IMR-90 (cell line): ENCODE data around the gene ARL10. TPM values are rescaled to one million over a fixed set of nuclear protein-coding genes. Genes with fewer than 3 reads are reported as not detected.

ENCODE experiments used
- ATAC-seq: fragments of 200-7000 bp; cut with Tn5 transposase; 2 replicates; pipeline ENCODE4 v1.9.1; 2020; ENCODE audit warnings: low read depth, mild to moderate bottlenecking, moderate library complexity
- BruUV-seq: library from RNA; stranded (reverse); fragments of 400-500 nt; replicated peaks from 2 replicates; lab custom pipeline; 2021; lab: Mats Ljungman, UMichigan
- CTCF ChIA-PET: fragments of 300-600 bp; formaldehyde crosslinking; extraction: SDS; loops from one replicate; lab custom pipeline; 2021; ENCODE audit warnings: antibody characterized with exemption; lab: Yijun Ruan, JAX
- POLR2A ChIA-PET: fragments of 300-600 bp; sonication (Branson Sonifier 250); formaldehyde crosslinking; loops from one replicate; lab custom pipeline; 2022; ENCODE audit warnings: antibody characterized with exemption; ENCODE audit not compliant: unreplicated experiment; lab: Charles Lee
- DNase-seq: peaks from one replicate; pipeline ENCODE4 v3.0.0; 2013
- H2AFZ ChIP-seq: replicated peaks from 2 replicates; pipeline ENCODE3; 2013; ENCODE audit warnings: low read length, mild to moderate bottlenecking; ENCODE audit not compliant: poor library complexity
- H2AK5ac ChIP-seq: 2 replicates; pipeline ENCODE4 v1.6.1; 2013; ENCODE audit warnings: low read depth, low read length, inconsistent platforms
- H2AK9ac ChIP-seq: replicated peaks from 2 replicates; pipeline ENCODE3; 2013; ENCODE audit warnings: mild to moderate bottlenecking, low read depth, low read length, moderate library complexity; ENCODE audit not compliant: poor library complexity
- H2BK120ac ChIP-seq: 2 replicates; pipeline ENCODE4 v1.6.1; 2013; ENCODE audit warnings: low read depth, low read length, inconsistent platforms
- H2BK15ac ChIP-seq: 3 replicates; pipeline ENCODE4 v1.6.1; 2013; ENCODE audit warnings: low read depth, low read length, inconsistent platforms
- H2BK20ac ChIP-seq: 2 replicates; pipeline ENCODE4 v1.6.1; 2013; ENCODE audit warnings: low read depth, mild to moderate bottlenecking, inconsistent platforms, low read length, moderate library complexity
- H2BK5ac ChIP-seq: 2 replicates; pipeline ENCODE4 v1.6.1; 2013; ENCODE audit warnings: mild to moderate bottlenecking, low read depth, low read length, inconsistent platforms; ENCODE audit not compliant: poor library complexity, severe bottlenecking
- H3K14ac ChIP-seq: replicated peaks from 2 replicates; pipeline ENCODE4 v1.6.1; 2013; ENCODE audit warnings: low read depth, low read length, inconsistent platforms
- H3K18ac ChIP-seq: 2 replicates; pipeline ENCODE4 v1.6.1; 2013; ENCODE audit warnings: low read depth, low read length, control low read depth
- H3K23ac ChIP-seq: 2 replicates; pipeline ENCODE4 v1.6.1; 2013; ENCODE audit warnings: low read depth, low read length, inconsistent platforms
- H3K27ac ChIP-seq: 2 replicates; pipeline ENCODE4 v1.5.1; 2013; ENCODE audit warnings: mild to moderate bottlenecking, control low read depth, low read length; ENCODE audit not compliant: insufficient read depth
- H3K27me3 ChIP-seq: 2 replicates; pipeline ENCODE4 v1.6.1; 2013; ENCODE audit warnings: low read length; ENCODE audit not compliant: control insufficient read depth, insufficient read depth
- H3K36me3 ChIP-seq: 2 replicates; pipeline ENCODE4 v1.6.1; 2013; ENCODE audit warnings: low read length, mixed read lengths; ENCODE audit not compliant: control insufficient read depth, insufficient read depth
- H3K4ac ChIP-seq: 2 replicates; pipeline ENCODE4 v1.6.1; 2013; ENCODE audit warnings: low read depth, low read length, inconsistent platforms
- H3K4me1 ChIP-seq: 2 replicates; pipeline ENCODE4 v1.6.1; 2013; ENCODE audit warnings: low read length, mixed read lengths; ENCODE audit not compliant: control insufficient read depth, insufficient read depth
- H3K4me2 ChIP-seq: 2 replicates; pipeline ENCODE4 v1.6.1; 2013; ENCODE audit warnings: low read depth, mild to moderate bottlenecking, control low read depth, low read length, moderate library complexity
- H3K4me3 ChIP-seq: 2 replicates; pipeline ENCODE4 v1.5.1; 2013; ENCODE audit warnings: low read depth, mild to moderate bottlenecking, control low read depth, low read length, moderate library complexity; ENCODE audit not compliant: insufficient read depth
- H3K56ac ChIP-seq: 2 replicates; pipeline ENCODE4 v1.6.1; 2013; ENCODE audit warnings: low read length, inconsistent platforms; ENCODE audit not compliant: insufficient read depth; ENCODE audit errors: extremely low read depth
- H3K79me1 ChIP-seq, 2 experiments: 2 replicates each; pipeline ENCODE4 v1.6.1; 2013; ENCODE audit warnings: low read length in 2 of 2, inconsistent platforms in 1 of 2, low read depth in 1 of 2
- H3K9ac ChIP-seq: 2 replicates; pipeline ENCODE4 v1.6.1; 2013; ENCODE audit warnings: low read depth, low read length, control low read depth
- H3K9me1 ChIP-seq: 2 replicates; pipeline ENCODE4 v1.6.1; 2013; ENCODE audit warnings: low read length, inconsistent platforms; ENCODE audit not compliant: insufficient read depth
- H3K9me3 ChIP-seq: 2 replicates; pipeline ENCODE4 v1.6.1; 2013; ENCODE audit warnings: low read length; ENCODE audit not compliant: control insufficient read depth, insufficient read depth
- H4K20me1 ChIP-seq: 2 replicates; pipeline ENCODE4 v1.6.1; 2013; ENCODE audit warnings: low read length, inconsistent platforms; ENCODE audit not compliant: insufficient read depth
- H4K5ac ChIP-seq: 2 replicates; pipeline ENCODE4 v1.6.1; 2013; ENCODE audit warnings: mild to moderate bottlenecking, low read depth, low read length, control low read depth
- H4K8ac ChIP-seq, 2 experiments: 2 replicates each; pipeline ENCODE4 v1.6.1; 2013; ENCODE audit warnings: low read depth in 2 of 2, low read length in 2 of 2, control low read depth in 1 of 2, inconsistent platforms in 1 of 2
- H4K91ac ChIP-seq: 2 replicates; pipeline ENCODE4 v1.6.1; 2013; ENCODE audit warnings: low read depth, low read length, inconsistent platforms; ENCODE audit not compliant: insufficient read depth
- CEBPB ChIP-seq: IDR thresholded peaks from 2 replicates; pipeline ENCODE4 v1.6.1; 2012; ENCODE audit warnings: low read depth, low read length, improper control_type of control experiment
- CHD1 ChIP-seq: IDR thresholded peaks from 2 replicates; pipeline ENCODE4 v1.6.1; 2012; ENCODE audit warnings: low read depth, low read length, improper control_type of control experiment
- MXI1 ChIP-seq: IDR thresholded peaks from 2 replicates; pipeline ENCODE4 v1.6.1; 2012; ENCODE audit warnings: low read depth, mild to moderate bottlenecking, low read length, moderate library complexity, borderline replicate concordance
- POLR2A ChIP-seq: IDR thresholded peaks from 2 replicates; pipeline ENCODE4 v1.6.1; 2012; ENCODE audit warnings: mild to moderate bottlenecking, low read depth, low read length
- RAD21 ChIP-seq: IDR thresholded peaks from 2 replicates; pipeline ENCODE4 v1.6.1; 2012; ENCODE audit warnings: low read length, improper control_type of control experiment
- RCOR1 ChIP-seq: IDR thresholded peaks from 2 replicates; pipeline ENCODE4 v1.6.1; 2012; ENCODE audit warnings: mild to moderate bottlenecking, low read length, improper control_type of control experiment; ENCODE audit not compliant: insufficient replicate concordance
- SMC3 ChIP-seq: fragments of 150-350 bp; IDR thresholded peaks from 2 replicates; pipeline ENCODE4 v1.6.1; 2016; ENCODE audit warnings: low read depth, mild to moderate bottlenecking, antibody characterized with exemption, low read length, moderate library complexity
- WGBS, 2 experiments: methylation state at CpG; one replicate each; pipeline versions ENCODE4 v1.1.5 to v1.1.7; 2013; ENCODE audit warnings: missing lambda C conversion rate in 2 of 2; ENCODE audit not compliant: insufficient read length in 1 of 2; ENCODE audit errors: extremely low coverage in 2 of 2; 5-methylcytosine and 5-hydroxymethylcytosine counted together
- dilution Hi-C: fragments of 300-500 bp; cut with HindIII; formaldehyde crosslinking; loops from one replicate; pipeline ENCODE4 v1.14.3; 2018; ENCODE audit warnings: low sequenced_read_pairs; ENCODE audit not compliant: unreplicated experiment
- in situ Hi-C: fragments of 300-500 bp; cut with MboI; formaldehyde crosslinking; loops from 3 replicates; pipeline ENCODE4 v1.14.3; 2019; ENCODE audit warnings: low sequenced_read_pairs, inconsistent platforms, mixed read lengths
- intact Hi-C: fragments of 100-400 bp; cut with micrococcal nuclease; formaldehyde crosslinking; loops from 2 replicates; pipeline ENCODE4 v1.10.0; 2022
- polyA plus RNA-seq, 3 experiments: library from polyadenylated mRNA; depleted of rRNA; stranded (reverse); fragments of >200 nt; gene quantifications; 2 replicates each; pipeline ENCODE4 v1.2.3, GENCODE V29; 2012; ENCODE audit warnings: low replicate concordance in 1 of 3
- total RNA-seq: library from RNA; depleted of rRNA; stranded (reverse); fragments of >200 nt; gene quantifications from 2 replicates; pipeline ENCODE4 v1.2.3, GENCODE V29; 2012
- TF ChIP-seq, protein P1 (sequence below): fragments of 150-350 bp; IDR thresholded peaks from 2 replicates; pipeline ENCODE4 v1.6.1; 2017; ENCODE audit warnings: mild to moderate bottlenecking, antibody characterized with exemption, low read length, low read depth

The ARL10 gene
- total and polyA plus RNA-seq, 2 of the 4 experiments (the other 2 are of a cell fraction) = 3.6 to 6.0 TPM

DNA sequence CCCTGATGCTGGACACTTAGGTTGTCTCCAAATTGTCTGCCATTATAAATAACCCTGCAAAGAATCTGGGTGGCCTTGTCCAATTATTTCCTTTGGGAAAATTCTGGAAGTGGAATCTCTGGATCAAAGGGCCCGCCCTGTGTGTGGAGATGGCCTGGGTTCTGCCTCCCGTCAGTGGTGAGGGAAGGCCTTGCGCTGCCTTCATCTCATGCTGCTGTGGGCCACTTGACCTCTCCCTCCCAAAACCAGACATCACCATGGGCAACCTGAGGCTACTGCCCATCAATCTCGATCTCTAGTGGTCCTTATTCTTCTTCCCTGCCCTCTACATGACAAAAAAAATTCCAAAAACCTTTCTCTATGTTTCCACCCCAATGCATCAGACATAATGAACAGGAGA, 44.5 kb downstream of the ARL10 start:
- ATAC-seq (no peak), DNase-seq (no peak)
- Histone ChIP-seq H3K9me3 (no peaks in the 10 kb centered on the region), H2AK9ac (no peak overlapping the region), H3K9ac (no peak overlapping the region), H4K20me1 (peaks cover 38% of the 10 kb centered on the region), H3K56ac (no peak overlapping the region), H3K23ac (no peak overlapping the region), H3K9me1 (peaks cover 16% of the 10 kb centered on the region), H3K27me3 (no peaks in the 10 kb centered on the region), H2AK5ac (no peak overlapping the region), H3K4me1 (peaks cover 2% of the 10 kb centered on the region; the same call in 1 of the 2 replicates), H3K18ac (no peak overlapping the region), H2BK20ac (no peak overlapping the region), H3K27ac (no peak overlapping the region), H2AFZ (no peak overlapping the region), H4K8ac (no peak overlapping the region), H2BK15ac (no peak overlapping the region), H3K4ac (no peak overlapping the region), H3K14ac (no peak overlapping the region), H2BK120ac (no peak overlapping the region), H4K91ac (no peak overlapping the region), H3K4me3 (no peak overlapping the region), H3K79me1 (peaks cover 22 to 50% of the 10 kb centered on the region in 2 experiments), H3K4me2 (no peak overlapping the region), H3K36me3 (peaks cover 27% of the 10 kb centered on the region), H4K5ac (no peak overlapping the region), H2BK5ac (no peak overlapping the region)
- TF ChIP-seq, protein P1, sequence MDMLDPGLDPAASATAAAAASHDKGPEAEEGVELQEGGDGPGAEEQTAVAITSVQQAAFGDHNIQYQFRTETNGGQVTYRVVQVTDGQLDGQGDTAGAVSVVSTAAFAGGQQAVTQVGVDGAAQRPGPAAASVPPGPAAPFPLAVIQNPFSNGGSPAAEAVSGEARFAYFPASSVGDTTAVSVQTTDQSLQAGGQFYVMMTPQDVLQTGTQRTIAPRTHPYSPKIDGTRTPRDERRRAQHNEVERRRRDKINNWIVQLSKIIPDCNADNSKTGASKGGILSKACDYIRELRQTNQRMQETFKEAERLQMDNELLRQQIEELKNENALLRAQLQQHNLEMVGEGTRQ = no peak
- TF ChIP-seq CHD1 (no peak), MXI1 (no peak), RCOR1 (no peak), CEBPB (no peak), RAD21 (no peak), POLR2A (no peak), SMC3 (no peak)
- no CpG with 5 or more reads among the region's 4 CpGs for WGBS, 2 experiments
- no TSS peak for BruUV-seq
- POLR2A ChIA-PET = no interaction called here
- in situ Hi-C loops (no loop called here), intact Hi-C loops (loop anchor here (10.0 kb wide), 1 partner anchor 235 kb away; the partner anchor contains the start of gene TSPAN17), dilution Hi-C loops (no loop called here)
- CTCF ChIA-PET = no interaction called here
